ENCODE measurements around the gene LENG9.

GRCh38 chr19:54469496-54469934 lies 5.9 kb upstream of the LENG9 start:
- TF ChIP-seq CTCF (IDR thresholded peaks at IDR 0.05): no peak
- no peak for TF ChIP-seq POLR2A (IDR thresholded peaks at IDR 0.05)

Data from testis (tissue), 2 donors.